ENCODE measurements around the gene ATXN1. TPM values are rescaled to one million over a fixed set of nuclear protein-coding genes. Genes with fewer than 3 reads are reported as not detected.

The ATXN1 gene
- total RNA-seq, 1 experiment from 2014 or later = 27.0 TPM

DNA sequence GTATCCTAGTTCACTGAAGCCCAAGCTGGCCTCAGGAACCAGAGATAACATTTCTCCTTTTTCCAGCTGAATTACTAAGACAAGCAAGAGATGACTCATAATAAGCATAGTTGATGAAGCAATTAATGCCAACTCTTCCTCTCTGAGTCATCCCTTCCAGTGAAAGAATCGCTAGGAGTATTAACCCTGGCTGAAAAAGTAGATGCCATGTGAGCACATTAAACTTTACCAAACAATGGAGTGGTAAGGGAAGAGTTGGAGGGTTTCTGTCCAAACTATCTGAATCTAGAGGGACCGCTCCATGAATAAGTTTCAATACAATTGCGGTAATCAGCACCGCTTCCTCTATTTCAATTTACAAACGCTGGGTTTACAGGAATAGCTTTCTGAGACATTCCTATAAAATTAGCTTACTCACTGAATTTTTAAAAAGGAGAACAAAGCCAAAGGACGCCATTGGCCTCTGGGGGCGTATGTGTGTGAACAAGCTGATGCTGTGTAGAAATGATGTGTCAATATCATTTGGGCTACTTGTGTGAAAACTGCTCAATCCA is 48.3 kb downstream of the ATXN1 start:
- Histone ChIP-seq H3K9me3 (ENCODE audit: low read length) (no peaks in the 10 kb centered on the region), H3K9ac (ENCODE audit: low read length) (peak overlapping the region; percentile 88), H3K27ac (ENCODE audit: low read length) (peak overlapping the region; percentile 98), H3K36me3 (ENCODE audit: low read depth, low read length) (no peaks in the 10 kb centered on the region), H3K79me2 (ENCODE audit: low read length) (peaks cover 57% of the 10 kb centered on the region), H3F3A (ENCODE audit: low read length, unreplicated experiment) (peaks cover 14% of the 10 kb centered on the region), H3K4me2 (ENCODE audit: low read length) (peak overlapping the region; percentile 95), H3K9me2 (replicated peaks; ENCODE audit: low read length) (no peaks in the 10 kb centered on the region), H2AFZ (ENCODE audit: low read length) (no peak overlapping the region), H4K20me1 (ENCODE audit: low read length) (no peaks in the 10 kb centered on the region), H3K4me1 (ENCODE audit: insufficient read depth, low read length) (peaks cover 33% of the 10 kb centered on the region), H3K27me3 (ENCODE audit: low read length) (no peaks in the 10 kb centered on the region), H3K4me3 (ENCODE audit: low read length) (peak overlapping the region; percentile 64)
- TF ChIP-seq EZH2 (IDR thresholded peaks at IDR 0.05; ENCODE audit: low read length, unreplicated experiment) = no peak
- TF ChIP-seq, protein P1, sequence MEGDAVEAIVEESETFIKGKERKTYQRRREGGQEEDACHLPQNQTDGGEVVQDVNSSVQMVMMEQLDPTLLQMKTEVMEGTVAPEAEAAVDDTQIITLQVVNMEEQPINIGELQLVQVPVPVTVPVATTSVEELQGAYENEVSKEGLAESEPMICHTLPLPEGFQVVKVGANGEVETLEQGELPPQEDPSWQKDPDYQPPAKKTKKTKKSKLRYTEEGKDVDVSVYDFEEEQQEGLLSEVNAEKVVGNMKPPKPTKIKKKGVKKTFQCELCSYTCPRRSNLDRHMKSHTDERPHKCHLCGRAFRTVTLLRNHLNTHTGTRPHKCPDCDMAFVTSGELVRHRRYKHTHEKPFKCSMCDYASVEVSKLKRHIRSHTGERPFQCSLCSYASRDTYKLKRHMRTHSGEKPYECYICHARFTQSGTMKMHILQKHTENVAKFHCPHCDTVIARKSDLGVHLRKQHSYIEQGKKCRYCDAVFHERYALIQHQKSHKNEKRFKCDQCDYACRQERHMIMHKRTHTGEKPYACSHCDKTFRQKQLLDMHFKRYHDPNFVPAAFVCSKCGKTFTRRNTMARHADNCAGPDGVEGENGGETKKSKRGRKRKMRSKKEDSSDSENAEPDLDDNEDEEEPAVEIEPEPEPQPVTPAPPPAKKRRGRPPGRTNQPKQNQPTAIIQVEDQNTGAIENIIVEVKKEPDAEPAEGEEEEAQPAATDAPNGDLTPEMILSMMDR (conservative IDR thresholded peaks at IDR 0.05; ENCODE audit: low read depth, low read length) = peak; percentile 72
- intact Hi-C loops (cut with micrococcal nuclease) = loop anchor here (1.0 to 5.0 kb wide), 9 partner anchors 14 to 381 kb away; no protein-coding TSS in a partner anchor
- BruUV-seq (replicated peaks) = no TSS peak
- ATAC-seq (peak; percentile 64), DNase-seq (peak; percentile 92)
- CTCF ChIA-PET = interaction anchor here (0.6 to 1.4 kb wide), 6 partner anchors 45 to 378 kb away, joined by 3 to 18 read pairs (median 5); partner anchors contain the start of gene ATXN1
- POLR2A ChIA-PET (ENCODE audit: unreplicated experiment) = interaction anchor here (0.6 to 1.3 kb wide), 3 partner anchors 22 to 49 kb away, joined by 3 to 11 read pairs (median 3); no protein-coding TSS in a partner anchor

DNA sequence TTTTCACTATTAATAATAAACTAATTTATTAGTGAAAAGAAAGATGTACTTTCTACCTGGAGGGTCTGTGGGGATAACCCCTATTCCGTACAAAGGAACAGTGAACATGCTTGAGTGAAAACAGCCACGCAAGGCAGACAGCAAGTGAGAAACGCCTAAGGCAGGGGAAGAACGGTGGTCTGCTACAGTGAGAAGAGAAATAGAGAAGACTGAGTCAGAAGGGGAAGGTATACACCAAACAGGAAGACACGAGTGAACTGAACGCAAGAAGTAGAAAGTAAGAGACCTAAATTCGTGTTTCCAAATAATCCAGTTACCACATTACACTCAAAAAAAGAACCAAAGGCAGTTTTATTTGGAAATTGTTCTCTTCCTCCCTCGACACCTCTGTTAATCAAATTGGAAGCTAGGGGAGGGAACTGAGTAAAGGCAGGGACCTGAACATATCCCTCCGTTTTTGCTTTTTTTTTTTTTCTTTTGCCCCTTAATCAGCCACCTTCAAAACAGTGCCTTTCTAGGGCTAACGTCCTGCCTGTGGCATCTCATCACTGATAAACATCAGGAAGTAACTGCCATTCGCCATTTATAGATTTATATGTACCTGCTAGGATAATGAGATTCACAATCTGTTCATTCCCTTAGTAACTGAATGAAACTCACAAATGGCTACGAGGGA is 48.9 kb downstream of the ATXN1 start:
- Histone ChIP-seq H3F3A (ENCODE audit: low read length, unreplicated experiment) (peaks cover 14% of the 10 kb centered on the region), H3K27ac (ENCODE audit: low read length) (peak overlapping the region; percentile 98), H4K20me1 (ENCODE audit: low read length) (no peaks in the 10 kb centered on the region), H3K4me3 (ENCODE audit: low read length) (peak overlapping the region; percentile 64), H3K27me3 (ENCODE audit: low read length) (no peaks in the 10 kb centered on the region), H3K4me2 (ENCODE audit: low read length) (peak overlapping the region; percentile 95), H3K9me3 (ENCODE audit: low read length) (no peaks in the 10 kb centered on the region), H2AFZ (ENCODE audit: low read length) (no peak overlapping the region), H3K9me2 (replicated peaks; ENCODE audit: low read length) (no peaks in the 10 kb centered on the region), H3K9ac (ENCODE audit: low read length) (peak overlapping the region; percentile 88), H3K36me3 (ENCODE audit: low read depth, low read length) (no peaks in the 10 kb centered on the region), H3K4me1 (ENCODE audit: insufficient read depth, low read length) (peaks cover 34% of the 10 kb centered on the region), H3K79me2 (ENCODE audit: low read length) (peaks cover 52% of the 10 kb centered on the region)
- peak; percentile 7; the same call in 1 of the 2 replicates for ATAC-seq
- BruUV-seq (replicated peaks) = TSS peak; percentile 80
- no peak for DNase-seq
- intact Hi-C loops (cut with micrococcal nuclease) = loop anchor here (2.0 to 5.0 kb wide), 7 partner anchors 14 to 380 kb away; no protein-coding TSS in a partner anchor
- TF ChIP-seq EZH2phosphoT487 (IDR thresholded peaks at IDR 0.05; ENCODE audit: borderline replicate concordance, low read length) (no peak), EZH2 (IDR thresholded peaks at IDR 0.05; ENCODE audit: low read length, unreplicated experiment) (no peak)
- TF ChIP-seq, protein P1 (conservative IDR thresholded peaks at IDR 0.05; ENCODE audit: low read depth, low read length) = no peak
- ChIA-PET CTCF (interaction anchor here (0.7 to 1.4 kb wide), 5 partner anchors 45 to 201 kb away, joined by 3 to 18 read pairs (median 6); partner anchors contain the start of gene ATXN1), POLR2A (ENCODE audit: unreplicated experiment) (interaction anchor here (0.6 to 1.3 kb wide), 3 partner anchors 47 to 129 kb away, joined by 3 to 11 read pairs (median 3); no protein-coding TSS in a partner anchor)

Data from PC-3 (cell line).